OCI-LY1 (cell line): ENCODE results near the gene TWF1.

Experiments
- H2AFZ ChIP-seq: fragments of 200-600 bp; sonication (generic), shearing (Covaris generic); 2 replicates; pipeline ENCODE4 v1.6.0; 2014; ENCODE audit warnings: antibody characterized with exemption, mild to moderate bottlenecking, low read length
- H3F3A ChIP-seq: fragments of 200-600 bp; sonication (generic), shearing (Covaris generic); 2 replicates; pipeline ENCODE4 v1.6.0; 2014; ENCODE audit warnings: mild to moderate bottlenecking, antibody characterized with exemption, low read length, moderate library complexity; ENCODE audit not compliant: insufficient read depth
- H3K27ac ChIP-seq: fragments of 200-600 bp; sonication (generic); 2 replicates; pipeline ENCODE4 v1.5.1; 2014; ENCODE audit warnings: low read length, mixed run types, mild to moderate bottlenecking, low read depth; ENCODE audit not compliant: poor library complexity, severe bottlenecking
- H3K27me3 ChIP-seq: fragments of 200-600 bp; sonication (generic); 2 replicates; pipeline ENCODE4 v1.6.0; 2014; ENCODE audit warnings: antibody characterized with exemption, mild to moderate bottlenecking, low read length, moderate library complexity; ENCODE audit not compliant: insufficient read depth
- H3K36me3 ChIP-seq: fragments of 200-600 bp; sonication (generic); 2 replicates; pipeline ENCODE4 v1.6.1; 2014; ENCODE audit warnings: mild to moderate bottlenecking, antibody characterized with exemption, low read length, moderate library complexity, mixed read lengths; ENCODE audit not compliant: insufficient read depth
- H3K4me1 ChIP-seq: fragments of 200-600 bp; sonication (generic); 2 replicates; pipeline ENCODE4 v1.5.1; 2014; ENCODE audit warnings: mild to moderate bottlenecking, low read length, moderate library complexity; ENCODE audit not compliant: insufficient read depth, severe bottlenecking
- H3K4me2 ChIP-seq: fragments of 200-600 bp; sonication (generic), shearing (Covaris generic); 2 replicates; pipeline ENCODE4 v1.6.1; 2014; ENCODE audit warnings: low read length
- H3K4me3 ChIP-seq: fragments of 200-600 bp; sonication (generic); 2 replicates; pipeline ENCODE4 v1.5.1; 2014; ENCODE audit warnings: low read length, low read depth, mild to moderate bottlenecking, mixed read lengths; ENCODE audit not compliant: poor library complexity, severe bottlenecking
- H3K79me2 ChIP-seq: fragments of 200-600 bp; shearing (Covaris generic); 2 replicates; pipeline ENCODE4 v1.6.1; 2016; ENCODE audit warnings: mixed run types, low read length, mixed read lengths; ENCODE audit not compliant: insufficient read depth
- H3K9ac ChIP-seq: fragments of 200-600 bp; sonication (generic), shearing (Covaris generic); 2 replicates; pipeline ENCODE4 v1.6.1; 2014; ENCODE audit warnings: mild to moderate bottlenecking, low read length, mixed read lengths
- H3K9me2 ChIP-seq: fragments of 200-600 bp; sonication (generic), shearing (Covaris generic); 2 replicates; pipeline ENCODE4 v1.6.1; 2014; ENCODE audit warnings: low read depth, mild to moderate bottlenecking, low read length, mixed read lengths
- H3K9me3 ChIP-seq: fragments of 200-600 bp; shearing (Covaris generic); 2 replicates; pipeline ENCODE4 v1.6.1; 2014; ENCODE audit warnings: low read length, mixed read lengths
- H4K20me1 ChIP-seq: fragments of 200-600 bp; sonication (generic), shearing (Covaris generic); 2 replicates; pipeline ENCODE4 v1.6.0; 2016; ENCODE audit warnings: mild to moderate bottlenecking, low read length; ENCODE audit not compliant: insufficient read depth
- EZH2 ChIP-seq: fragments of 200-600 bp; sonication (generic), shearing (Covaris generic); IDR thresholded peaks from 2 replicates; pipeline ENCODE4 v1.8.0; 2017; ENCODE audit warnings: borderline replicate concordance, mixed run types, mild to moderate bottlenecking, antibody characterized with exemption, low read length, moderate library complexity, mixed read lengths
- TF ChIP-seq, protein P1 (sequence below): fragments of 200-600 bp; sonication (generic), shearing (Covaris generic); IDR thresholded peaks from 2 replicates; pipeline ENCODE4 v1.5.1; 2017; ENCODE audit warnings: mild to moderate bottlenecking, antibody characterized with exemption, low read length, moderate library complexity, mixed read lengths

Gene TWF1

GRCh38 chr12:43749016-43749415 lies 57.1 kb downstream of the TWF1 start:
- Histone ChIP-seq H3K4me1 (no peaks in the 10 kb centered on the region), H3K79me2 (no peaks in the 10 kb centered on the region), H3F3A (no peaks in the 10 kb centered on the region), H4K20me1 (no peaks in the 10 kb centered on the region), H3K27ac (no peak overlapping the region), H3K9ac (no peak overlapping the region), H3K9me2 (no peaks in the 10 kb centered on the region), H2AFZ (no peak overlapping the region), H3K4me3 (no peak overlapping the region), H3K4me2 (no peak overlapping the region), H3K27me3 (no peaks in the 10 kb centered on the region), H3K9me3 (peaks cover 4% of the 10 kb centered on the region; the same call in 1 of the 2 replicates), H3K36me3 (peaks cover 48% of the 10 kb centered on the region)
- TF ChIP-seq, protein P1, sequence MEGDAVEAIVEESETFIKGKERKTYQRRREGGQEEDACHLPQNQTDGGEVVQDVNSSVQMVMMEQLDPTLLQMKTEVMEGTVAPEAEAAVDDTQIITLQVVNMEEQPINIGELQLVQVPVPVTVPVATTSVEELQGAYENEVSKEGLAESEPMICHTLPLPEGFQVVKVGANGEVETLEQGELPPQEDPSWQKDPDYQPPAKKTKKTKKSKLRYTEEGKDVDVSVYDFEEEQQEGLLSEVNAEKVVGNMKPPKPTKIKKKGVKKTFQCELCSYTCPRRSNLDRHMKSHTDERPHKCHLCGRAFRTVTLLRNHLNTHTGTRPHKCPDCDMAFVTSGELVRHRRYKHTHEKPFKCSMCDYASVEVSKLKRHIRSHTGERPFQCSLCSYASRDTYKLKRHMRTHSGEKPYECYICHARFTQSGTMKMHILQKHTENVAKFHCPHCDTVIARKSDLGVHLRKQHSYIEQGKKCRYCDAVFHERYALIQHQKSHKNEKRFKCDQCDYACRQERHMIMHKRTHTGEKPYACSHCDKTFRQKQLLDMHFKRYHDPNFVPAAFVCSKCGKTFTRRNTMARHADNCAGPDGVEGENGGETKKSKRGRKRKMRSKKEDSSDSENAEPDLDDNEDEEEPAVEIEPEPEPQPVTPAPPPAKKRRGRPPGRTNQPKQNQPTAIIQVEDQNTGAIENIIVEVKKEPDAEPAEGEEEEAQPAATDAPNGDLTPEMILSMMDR, result no peak
- TF ChIP-seq EZH2, result no peak

- no peaks in the 10 kb centered on the region; the same call in 1 of the 2 replicates for H3F3A ChIP-seq
- H3K79me2 ChIP-seq, result no peaks in the 10 kb centered on the region
- H3K36me3 ChIP-seq, result peaks cover 57% of the 10 kb centered on the region
- TF ChIP-seq EZH2, result no peak
- TF ChIP-seq, protein P1, result no peak
- no peaks in the 10 kb centered on the region for H4K20me1 ChIP-seq
- H3K4me1 ChIP-seq, result no peaks in the 10 kb centered on the region
- no peaks in the 10 kb centered on the region for H3K27me3 ChIP-seq
- no peak overlapping the region for H3K4me2 ChIP-seq
- H3K27ac ChIP-seq, result no peak overlapping the region
- H2AFZ ChIP-seq, result no peak overlapping the region
- no peak overlapping the region for H3K4me3 ChIP-seq
- peaks cover 4% of the 10 kb centered on the region; the same call in 1 of the 2 replicates for H3K9me3 ChIP-seq
- H3K9me2 ChIP-seq, result no peaks in the 10 kb centered on the region
- no peak overlapping the region for H3K9ac ChIP-seq
Measured at GRCh38 chr12:43744826-43745225, 61.3 kb downstream of the TWF1 start.
